Urothelium cell line (cell line): ENCODE data around the gene NTRK3.

Experiments used
- DNase-seq: peaks from one replicate; pipeline ENCODE4 v3.0.0; 2011; ENCODE audit warnings: low spot score, mixed read lengths
- FAIRE-seq: peaks from 2 replicates; lab custom pipeline; 2011; peaks lifted over from hg19 to GRCh38; lab: Jason Lieb, UNC

NTRK3 gene

DNA sequence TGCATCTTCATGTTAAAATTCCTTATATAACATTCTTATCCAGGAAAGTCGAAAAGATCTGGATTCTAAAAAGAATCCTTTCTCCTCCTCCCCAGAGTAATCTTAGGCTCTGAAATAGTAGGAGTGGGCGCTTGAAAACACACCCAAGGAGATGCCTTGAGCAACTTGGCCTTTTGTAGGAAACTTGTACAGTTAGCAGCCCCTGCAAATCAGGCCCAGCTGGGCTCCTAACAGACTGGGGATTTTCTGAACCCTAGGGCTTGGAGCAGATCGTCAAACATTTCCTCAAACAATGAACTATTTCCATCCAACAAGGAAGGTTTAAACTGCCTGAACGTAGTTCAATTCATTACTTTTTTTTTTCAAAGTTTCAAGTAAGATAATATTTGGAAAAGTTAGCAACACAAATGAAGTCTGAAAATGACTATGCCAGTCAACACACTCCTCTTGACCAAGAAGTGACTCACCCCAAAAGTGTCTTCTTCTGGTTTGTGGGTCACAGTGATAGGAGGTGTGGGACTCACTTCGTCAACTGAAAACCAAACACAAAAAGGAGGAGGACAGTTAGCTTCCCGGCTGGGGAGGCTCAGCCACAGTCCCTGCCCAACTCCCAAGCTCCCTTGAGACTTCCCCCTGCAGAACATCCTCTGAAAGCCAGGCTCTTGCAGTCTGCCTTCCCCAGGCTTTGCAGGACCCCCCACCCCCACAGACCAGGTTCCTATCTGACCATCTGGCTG, 129.7 kb downstream of the NTRK3 start:
- no peak for FAIRE-seq

DNA sequence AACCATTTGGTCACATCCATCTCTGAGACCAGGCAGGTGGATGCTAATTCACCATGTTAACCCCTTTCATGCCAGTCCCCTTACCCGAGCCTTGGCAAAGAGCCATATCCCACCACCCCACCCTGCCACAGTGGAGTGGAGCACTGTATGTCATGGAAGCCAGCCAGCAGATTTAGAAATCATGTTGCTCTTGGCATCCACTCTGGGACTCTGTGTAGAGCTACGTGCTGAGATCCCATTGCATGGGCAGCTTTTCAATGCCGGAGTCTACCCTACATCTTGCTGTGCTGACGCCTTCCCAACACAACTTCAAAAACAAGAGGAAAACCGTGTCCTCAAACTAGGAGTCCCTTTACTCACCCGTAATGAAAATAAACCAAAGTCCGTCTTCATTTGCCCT, 131.0 kb downstream of the NTRK3 start:
- DNase-seq (no peak), FAIRE-seq (no peak)

More for the DNA sequence above, 129.7 kb downstream of the NTRK3 start:
- DNase-seq: no peak

DNA sequence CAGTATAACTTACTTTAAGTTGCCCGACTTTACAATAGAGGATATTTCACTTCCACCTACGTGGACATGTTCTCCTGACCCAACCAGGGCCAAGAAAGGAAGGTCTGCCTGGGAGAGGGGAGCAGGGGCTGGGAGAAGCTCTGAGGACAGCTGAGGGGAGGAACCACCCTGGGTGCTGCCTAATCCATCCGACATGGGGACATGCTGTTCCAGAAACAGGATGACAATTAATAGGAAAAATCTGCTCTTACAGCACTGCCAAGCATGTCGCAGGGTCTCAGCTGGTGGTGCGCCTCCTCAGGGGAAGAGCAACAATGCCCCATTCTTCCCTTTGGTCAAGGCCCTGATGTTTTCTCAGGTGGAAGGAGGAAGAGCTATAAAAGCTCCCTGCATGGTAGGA, 132.3 kb downstream of the NTRK3 start:
- no peak for FAIRE-seq
- DNase-seq: no peak

DNA sequence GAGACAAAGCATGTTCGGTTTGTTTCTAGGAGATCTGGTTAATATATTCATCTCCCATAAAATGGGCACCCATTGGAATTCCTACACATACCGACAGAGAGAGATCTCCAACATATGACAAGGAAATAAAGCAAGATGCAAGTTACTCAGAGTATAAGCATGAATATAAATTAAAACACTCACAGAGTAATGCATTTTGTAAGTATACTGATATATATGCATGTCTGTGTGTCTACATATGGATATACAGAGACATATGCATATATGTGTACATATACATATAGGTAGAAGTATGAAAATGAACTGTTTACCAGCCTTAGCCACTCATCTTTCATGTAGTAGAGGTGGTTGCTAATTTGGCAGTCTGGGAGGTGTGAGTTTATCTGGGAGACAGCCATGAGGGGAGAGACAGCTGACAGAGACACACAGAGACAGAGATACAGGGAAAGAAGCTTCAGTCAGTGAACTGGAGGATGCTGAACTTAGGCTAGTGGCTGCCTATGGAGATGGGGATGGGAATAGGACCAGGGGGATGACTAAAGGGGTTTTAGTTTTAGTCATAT, 134.5 kb downstream of the NTRK3 start:
- FAIRE-seq (no peak), DNase-seq (no peak)

DNA sequence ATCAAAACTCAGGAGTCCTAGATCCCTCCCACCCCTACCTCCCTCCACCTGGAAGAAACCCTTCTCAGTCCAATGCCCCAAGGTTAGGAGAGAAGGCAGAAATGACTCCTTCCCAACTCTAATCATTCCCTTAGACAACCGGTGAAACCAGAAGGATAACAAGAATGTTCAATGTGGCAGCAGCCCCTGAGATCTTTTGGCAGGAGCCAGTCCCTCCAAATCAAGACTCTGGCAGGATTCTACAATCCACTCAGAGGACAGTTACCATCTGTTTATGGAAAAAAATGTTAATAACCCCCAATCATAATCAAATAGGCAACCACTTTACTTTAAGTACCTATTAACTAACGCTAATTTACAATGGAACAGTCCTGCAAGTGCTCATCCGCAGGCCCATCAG, 136.5 kb downstream of the NTRK3 start:
- no peak for DNase-seq
- no peak for FAIRE-seq

DNA sequence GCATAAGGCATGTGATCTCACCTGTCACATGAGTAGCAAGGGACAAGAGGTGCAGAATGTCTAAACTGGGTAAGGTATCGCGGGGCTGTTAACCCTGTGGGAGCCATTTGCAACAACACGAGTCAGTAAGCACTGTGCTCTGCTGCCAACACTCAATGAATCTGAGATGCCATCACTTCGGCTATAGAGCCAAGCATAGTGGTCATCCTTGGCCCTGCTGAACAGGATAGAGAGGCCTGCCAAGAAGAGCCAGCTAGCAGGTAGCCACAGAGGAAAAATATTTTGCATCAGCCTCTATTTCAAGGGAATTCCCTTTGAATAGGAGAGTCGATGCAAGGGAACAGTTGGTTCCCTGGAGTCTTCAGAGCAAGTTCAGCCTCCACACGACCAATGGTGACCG, 137.8 kb downstream of the NTRK3 start:
- no peak for DNase-seq
- peak; percentile 32 for FAIRE-seq

DNA sequence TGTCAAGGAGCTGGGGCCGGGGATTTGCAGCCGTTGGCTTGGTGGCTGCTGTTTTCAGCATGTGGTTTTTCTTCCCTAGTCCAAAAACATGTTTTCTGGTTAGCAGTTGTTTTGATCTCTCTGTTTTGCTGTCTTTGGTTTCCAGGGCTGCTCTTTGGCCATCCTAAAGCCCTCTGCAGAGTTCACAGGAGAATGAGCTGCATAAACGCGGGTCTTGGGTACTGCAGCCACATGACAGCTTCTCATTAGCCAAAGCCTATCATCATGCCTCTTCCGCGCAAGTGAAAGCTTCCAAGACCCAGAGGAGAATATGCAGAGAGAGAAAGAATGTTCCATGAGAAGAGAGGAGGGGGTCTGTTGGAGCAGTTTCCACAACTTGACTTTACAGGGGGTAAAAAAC, 138.5 kb downstream of the NTRK3 start:
- FAIRE-seq (no peak), DNase-seq (no peak)

DNA sequence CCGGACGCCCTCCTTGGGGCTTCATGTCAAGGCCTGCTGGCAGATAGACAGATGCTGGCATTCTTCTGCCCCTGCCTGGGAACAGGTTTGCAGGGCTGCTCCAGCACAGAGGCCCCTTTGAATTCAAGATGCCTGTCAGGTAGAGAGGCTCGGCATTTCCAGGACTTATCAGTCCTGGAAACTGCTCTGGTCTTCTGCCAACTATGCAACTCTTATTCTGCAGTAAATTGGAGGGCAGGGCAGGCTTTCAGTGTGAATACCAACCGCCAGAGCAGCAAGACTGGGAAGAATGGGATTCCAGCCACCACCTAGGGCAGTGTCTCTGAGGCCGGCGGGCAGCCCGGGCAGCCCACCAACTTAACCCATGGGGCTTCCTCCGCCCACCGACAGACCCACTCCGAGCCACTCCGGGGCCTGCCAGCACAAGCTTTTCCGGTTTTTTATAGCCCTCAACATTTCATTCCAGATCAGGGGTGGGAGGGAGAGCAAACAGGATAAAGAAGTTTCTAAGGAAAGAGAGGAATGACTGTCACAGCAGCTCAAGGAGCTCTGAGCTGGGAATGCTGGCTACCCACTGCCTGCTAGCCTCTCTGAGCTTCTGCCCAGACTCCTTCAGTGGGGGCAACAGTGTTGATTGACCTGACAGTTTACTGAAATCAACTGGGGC, 140.9 kb downstream of the NTRK3 start:
- FAIRE-seq (no peak), DNase-seq (peak; percentile 34)

DNA sequence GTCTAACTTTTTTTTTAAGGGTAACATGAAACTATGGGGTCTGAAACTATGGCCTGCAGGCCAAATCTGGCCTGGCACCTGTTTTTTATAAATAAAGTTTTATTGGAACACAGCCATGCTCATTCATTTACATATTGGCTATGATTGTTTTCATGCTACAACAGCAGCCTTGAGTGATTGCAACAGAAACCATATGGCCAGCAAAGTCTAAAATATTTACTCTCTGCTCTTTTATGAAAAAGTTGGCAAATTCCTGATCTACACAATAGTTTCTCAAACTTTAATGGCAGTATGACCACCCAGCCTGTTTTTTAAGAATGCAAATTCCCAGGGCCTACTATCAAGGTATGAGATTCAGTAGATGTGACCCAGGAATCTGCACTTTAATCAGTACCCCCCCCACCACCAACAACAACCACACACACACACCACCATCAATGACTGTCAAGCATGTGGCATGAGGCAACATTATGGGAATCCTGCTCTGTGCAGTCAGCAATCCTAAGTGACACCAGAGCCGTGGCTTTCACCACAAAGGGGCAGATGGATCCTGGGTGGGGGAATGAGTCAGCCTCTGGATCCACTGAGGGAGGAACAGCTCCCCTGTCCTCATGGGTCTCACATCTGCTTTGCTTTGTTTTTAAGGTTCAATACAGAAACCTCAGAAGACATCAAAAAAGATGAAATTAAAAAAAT, 142.8 kb downstream of the NTRK3 start:
- DNase-seq: peak; percentile 39

DNA sequence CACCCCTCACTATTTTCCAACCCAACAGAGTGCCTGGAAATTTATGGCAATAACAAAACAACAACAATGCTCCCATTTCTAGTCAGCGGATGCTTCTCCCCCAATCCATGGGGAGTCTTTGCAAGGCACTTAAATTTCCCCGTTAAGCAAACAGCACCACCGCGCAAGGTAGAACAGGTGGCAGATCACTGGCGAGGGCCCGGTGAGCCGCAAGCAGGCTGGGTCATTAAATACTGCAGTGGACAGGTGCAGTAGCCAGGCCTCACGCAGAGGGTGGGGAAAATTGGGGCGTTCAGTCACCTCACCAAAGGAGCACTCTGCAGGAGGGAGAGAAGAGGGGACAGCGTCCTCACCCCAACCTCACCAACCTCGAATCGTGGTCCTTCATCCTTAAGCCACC, 147.5 kb downstream of the NTRK3 start:
- DNase-seq (no peak), FAIRE-seq (no peak)

More for the DNA sequence above, 142.8 kb downstream of the NTRK3 start:
- FAIRE-seq: no peak

DNA sequence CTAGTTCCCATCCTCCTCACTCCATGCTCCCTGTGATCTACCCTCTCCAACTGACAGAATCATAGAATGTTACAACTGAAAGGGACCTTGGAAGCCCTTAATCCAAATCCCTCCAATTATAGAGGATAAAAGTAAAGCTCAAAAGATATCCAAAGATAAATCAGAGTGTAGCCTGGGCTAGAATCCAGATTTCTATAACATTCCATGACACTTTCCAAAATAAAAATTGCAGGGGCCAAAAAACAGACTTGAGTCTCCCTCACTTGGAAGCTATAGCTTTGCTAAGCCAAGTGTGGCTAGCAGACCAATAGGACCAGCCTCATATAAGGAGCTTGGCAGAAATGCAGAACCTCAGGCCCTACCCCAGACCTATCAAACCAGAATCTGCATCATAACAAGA, 148.1 kb downstream of the NTRK3 start:
- FAIRE-seq (no peak), DNase-seq (no peak)

DNA sequence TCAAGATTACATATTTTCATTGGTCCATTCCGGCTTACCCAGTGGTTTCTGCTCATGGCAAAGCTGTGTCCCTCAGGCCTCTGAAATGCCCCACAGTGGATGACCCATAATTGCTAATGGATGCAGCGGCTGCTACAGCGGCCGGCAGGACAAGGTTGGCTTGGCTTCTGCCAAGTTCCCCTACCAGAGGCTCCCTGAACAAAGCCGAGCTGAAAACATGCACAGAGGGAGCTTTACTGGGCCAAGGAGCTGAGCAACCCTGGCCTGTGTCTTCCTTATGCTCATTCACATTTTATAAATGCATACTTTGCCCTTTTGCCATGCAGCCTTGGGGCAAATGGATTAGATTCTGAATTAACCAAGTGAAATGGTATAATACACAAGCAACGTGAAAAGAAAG, 150.5 kb downstream of the NTRK3 start:
- FAIRE-seq (no peak), DNase-seq (no peak)

DNA sequence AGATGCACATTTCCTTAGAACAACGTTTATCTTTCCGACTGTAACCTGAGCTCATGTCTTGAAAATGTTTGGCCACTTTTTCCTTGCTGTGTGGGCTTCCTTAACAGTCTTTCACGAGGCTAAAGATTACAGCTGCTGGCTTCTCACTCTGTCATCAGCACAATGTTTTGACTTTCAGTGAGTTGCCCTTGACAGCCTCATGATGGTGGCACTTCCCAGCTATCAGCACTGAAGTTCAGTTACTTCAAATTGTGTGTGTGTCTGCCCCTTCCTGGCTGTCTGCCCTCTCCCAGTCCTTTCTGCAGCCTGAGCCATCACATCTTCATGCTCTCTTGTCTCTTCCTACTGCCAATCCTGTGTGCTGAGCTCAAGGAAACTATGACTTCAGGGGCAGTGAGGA, 152.2 kb downstream of the NTRK3 start:
- DNase-seq (no peak), FAIRE-seq (no peak)

DNA sequence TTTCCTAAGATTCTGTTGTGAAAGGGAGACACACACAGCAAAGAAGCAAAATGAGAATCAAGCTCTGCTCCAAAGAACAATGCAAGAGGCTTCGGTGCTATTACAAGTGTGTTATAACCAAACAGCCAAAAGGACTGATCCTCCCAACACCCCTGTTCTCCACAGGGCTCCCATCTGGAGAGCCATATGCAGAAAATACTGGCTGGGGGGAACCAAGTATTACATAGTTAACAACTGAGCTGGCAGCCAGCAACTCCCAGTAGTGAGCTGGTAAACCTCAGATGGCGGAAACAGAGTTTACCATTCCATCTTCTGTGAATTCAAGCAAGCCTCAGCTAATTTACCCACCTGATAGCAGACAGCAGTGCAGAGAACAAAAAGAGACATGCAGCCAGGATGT, 156.4 kb downstream of the NTRK3 start:
- FAIRE-seq (no peak), DNase-seq (no peak)

DNA sequence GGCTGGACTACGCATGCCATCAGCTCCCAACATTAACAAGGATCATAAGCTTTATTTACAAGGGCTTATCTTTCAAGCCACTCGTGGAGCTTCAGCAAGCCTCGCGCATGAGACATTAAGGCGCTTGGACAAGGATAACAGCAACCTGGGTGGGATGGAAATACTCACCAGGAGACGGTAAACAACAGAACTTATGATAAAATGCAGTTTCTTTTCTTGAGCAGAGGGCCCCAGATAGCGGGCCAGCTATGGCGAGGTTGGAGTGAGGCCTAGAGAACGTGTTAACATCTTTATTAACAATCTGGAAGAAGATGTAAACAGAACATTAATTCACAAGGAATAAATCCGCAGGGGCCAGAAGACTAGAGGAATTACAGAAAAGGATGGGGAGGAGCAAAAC, 158.2 kb downstream of the NTRK3 start:
- DNase-seq (no peak), FAIRE-seq (no peak)

DNA sequence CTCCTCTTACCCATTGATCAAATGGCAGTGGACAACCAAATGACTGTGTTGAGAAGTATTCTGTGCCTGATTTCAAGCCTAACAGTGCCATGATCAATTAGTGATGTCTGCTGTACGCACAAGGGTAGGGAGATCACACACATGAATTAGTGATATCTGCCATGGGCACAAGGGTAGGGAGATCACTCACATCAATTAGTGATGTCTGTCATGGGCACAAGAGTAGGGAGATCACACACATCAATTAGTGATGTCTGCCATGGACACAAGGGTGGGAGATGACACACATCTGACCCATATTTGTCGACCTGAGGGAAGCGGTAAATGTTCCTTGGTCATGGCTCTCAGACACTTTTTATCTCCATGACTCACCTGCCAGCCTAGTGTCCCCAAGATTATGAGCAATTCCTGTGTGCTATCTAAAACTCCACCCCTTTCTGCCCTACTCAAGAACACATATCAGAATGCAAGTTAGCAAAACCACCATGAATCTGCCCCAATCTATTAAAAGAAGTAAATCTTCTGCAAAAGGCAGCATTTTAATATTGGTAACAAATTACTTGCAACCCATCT, 165.0 kb downstream of the NTRK3 start:
- FAIRE-seq: peak; percentile 71

DNA sequence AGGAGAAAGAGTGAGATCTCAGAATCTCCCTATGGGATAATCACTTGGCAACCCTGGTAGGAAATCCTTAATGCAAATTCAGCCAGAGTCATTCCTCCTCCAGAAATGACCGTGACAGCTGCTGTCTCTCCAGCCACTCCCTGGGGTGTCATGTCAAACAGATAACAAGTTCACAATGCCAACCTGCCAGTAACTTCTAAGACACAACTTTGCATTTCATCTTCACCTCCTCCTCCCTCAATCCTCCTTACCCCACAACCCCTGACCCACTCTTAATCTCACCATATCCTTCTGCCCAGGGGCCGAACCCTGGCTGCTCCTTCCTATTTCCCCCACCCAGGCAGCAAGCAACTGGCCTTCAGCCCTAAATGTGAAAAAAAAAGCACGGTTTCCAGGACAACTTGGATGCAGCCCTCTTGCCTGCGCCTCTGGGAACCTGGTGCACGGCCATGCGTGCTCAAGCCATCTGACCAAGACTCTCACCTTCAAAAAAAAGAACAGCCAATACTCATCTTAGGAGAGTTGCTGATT, 166.0 kb downstream of the NTRK3 start:
- no peak for FAIRE-seq
- no peak for DNase-seq

More for the DNA sequence above, 165.0 kb downstream of the NTRK3 start:
- DNase-seq: no peak

DNA sequence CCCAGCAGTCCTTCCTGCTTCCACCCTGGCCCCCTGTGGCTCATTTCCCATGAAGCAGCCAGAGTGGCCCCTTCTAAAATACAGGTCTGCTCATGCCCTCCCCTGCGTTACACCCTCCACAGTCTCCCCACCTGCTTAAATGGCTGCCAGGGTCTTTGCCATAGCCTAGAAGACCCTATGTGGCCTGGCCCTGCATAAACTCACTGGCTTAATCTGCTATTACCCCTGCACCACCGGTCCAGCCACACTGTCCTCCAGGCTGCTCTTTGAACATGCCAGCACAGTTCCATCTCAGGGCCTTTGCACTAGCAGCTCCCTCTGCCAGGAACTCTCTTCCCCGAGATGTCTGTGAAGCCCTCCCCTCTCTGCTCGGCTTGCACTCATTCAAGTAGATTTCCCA, 166.8 kb downstream of the NTRK3 start:
- no peak for FAIRE-seq
- DNase-seq: no peak

DNA sequence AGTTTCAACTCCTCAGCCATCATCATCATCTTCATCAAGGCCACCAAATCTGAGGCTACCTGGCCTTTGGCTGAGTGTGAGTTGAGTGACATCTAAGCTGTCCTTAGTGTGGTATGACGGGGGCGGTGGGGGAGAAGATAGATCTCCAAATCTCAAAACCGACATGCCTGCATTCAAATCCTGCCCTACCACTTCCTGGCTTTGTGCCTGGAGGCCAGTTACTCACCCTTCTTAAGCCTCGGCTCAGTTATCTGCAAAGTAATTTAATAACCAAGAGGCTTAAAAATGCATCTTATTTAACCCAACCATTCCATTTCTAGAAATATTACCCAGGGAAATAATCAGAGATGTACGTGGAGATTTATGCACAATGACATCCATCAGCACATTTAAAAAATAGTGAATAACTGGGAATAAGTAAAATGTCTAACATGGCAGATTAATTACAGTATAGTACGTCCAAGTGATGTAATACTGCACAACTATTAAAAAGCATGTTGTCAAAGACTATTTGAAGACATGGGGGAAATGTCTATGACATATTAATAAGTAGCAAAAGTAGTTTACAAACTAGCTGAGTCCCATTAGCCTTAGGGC, 167.4 kb downstream of the NTRK3 start:
- DNase-seq: no peak
- no peak for FAIRE-seq
